ENCODE data around the gene IRF2BP2. TPM values are rescaled to one million over a fixed set of nuclear protein-coding genes. Genes with fewer than 3 reads are reported as not detected.

IRF2BP2 gene
- total and polyA plus RNA-seq, 2 of the 13 experiments (the other 11 are each of a cell fraction or from before 2014, with no cell fraction given): 140 to 147 TPM

- TF ChIP-seq POGK (CRISPR knock-in tag; conservative IDR thresholded peaks at IDR 0.05) (0 out of 2 replicates have a peak, but pooled peaks have one; percentile 38), TRIM24 (CRISPR knock-in tag; IDR thresholded peaks at IDR 0.05) (no peak), RARA (CRISPR knock-in tag; IDR thresholded peaks at IDR 0.05) (peak; percentile 64), GABPA (IDR thresholded peaks at IDR 0.05; ENCODE audit: low read depth, low read length) (no peak), GABPA (CRISPR knock-in tag; IDR thresholded peaks at IDR 0.05; ENCODE audit: low read depth) (peak; percentile 28; the same call in 1 of the 2 replicates), TSC22D2 (CRISPR knock-in tag; IDR thresholded peaks at IDR 0.05; ENCODE audit: borderline replicate concordance) (peak; percentile 50; the same call in 1 of the 2 replicates), SALL1 (CRISPR knock-in tag; IDR thresholded peaks at IDR 0.05) (peak; percentile 84; the same call in 1 of the 2 replicates), ZC3H13 (CRISPR knock-in tag; IDR thresholded peaks at IDR 0.05) (peak; percentile 94), NCOA2 (CRISPR knock-in tag; IDR thresholded peaks at IDR 0.05) (peak; percentile 75), CSRNP1 (CRISPR knock-in tag; IDR thresholded peaks at IDR 0.05) (no peak), SRY (CRISPR knock-in tag; IDR thresholded peaks at IDR 0.05) (no peak), ZNF574 (CRISPR knock-in tag; IDR thresholded peaks at IDR 0.05) (no peak), SNAI1 (CRISPR knock-in tag; IDR thresholded peaks at IDR 0.05; ENCODE audit: borderline replicate concordance) (no peak), KLF16 (CRISPR knock-in tag; IDR thresholded peaks at IDR 0.05) (peak in 1 of 2 experiments; percentile 31; a peak in 1 of 4 replicates), TCF12 (IDR thresholded peaks at IDR 0.05) (no peak), TCF12 (CRISPR knock-in tag; IDR thresholded peaks at IDR 0.05) (no peak), TAF1 (CRISPR knock-in tag; IDR thresholded peaks at IDR 0.05) (peak; percentile 57; the same call in 1 of the 2 replicates), RAD21 (CRISPR knock-in tag; IDR thresholded peaks at IDR 0.05) (no peak)
- TF ChIP-seq, protein P1, sequence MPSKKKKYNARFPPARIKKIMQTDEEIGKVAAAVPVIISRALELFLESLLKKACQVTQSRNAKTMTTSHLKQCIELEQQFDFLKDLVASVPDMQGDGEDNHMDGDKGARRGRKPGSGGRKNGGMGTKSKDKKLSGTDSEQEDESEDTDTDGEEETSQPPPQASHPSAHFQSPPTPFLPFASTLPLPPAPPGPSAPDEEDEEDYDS (CRISPR knock-in tag; IDR thresholded peaks at IDR 0.05): peak; percentile 96
- TF ChIP-seq, protein P2, sequence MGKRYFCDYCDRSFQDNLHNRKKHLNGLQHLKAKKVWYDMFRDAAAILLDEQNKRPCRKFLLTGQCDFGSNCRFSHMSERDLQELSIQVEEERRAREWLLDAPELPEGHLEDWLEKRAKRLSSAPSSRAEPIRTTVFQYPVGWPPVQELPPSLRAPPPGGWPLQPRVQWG (CRISPR knock-in tag; IDR thresholded peaks at IDR 0.05; ENCODE audit: borderline replicate concordance, low read depth): no peak
- TF ChIP-seq, protein P3, sequence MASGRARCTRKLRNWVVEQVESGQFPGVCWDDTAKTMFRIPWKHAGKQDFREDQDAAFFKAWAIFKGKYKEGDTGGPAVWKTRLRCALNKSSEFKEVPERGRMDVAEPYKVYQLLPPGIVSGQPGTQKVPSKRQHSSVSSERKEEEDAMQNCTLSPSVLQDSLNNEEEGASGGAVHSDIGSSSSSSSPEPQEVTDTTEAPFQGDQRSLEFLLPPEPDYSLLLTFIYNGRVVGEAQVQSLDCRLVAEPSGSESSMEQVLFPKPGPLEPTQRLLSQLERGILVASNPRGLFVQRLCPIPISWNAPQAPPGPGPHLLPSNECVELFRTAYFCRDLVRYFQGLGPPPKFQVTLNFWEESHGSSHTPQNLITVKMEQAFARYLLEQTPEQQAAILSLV (CRISPR knock-in tag; IDR thresholded peaks at IDR 0.05; ENCODE audit: borderline replicate concordance): no peak
These were observed 7.4 kb downstream of the IRF2BP2 start (continued) for GRCh38 chr1:234602334-234603220.

Measured in HepG2 (cell line).